Measurements from ENCODE around the gene DNAJC3. TPM values are rescaled to one million over a fixed set of nuclear protein-coding genes. Genes with fewer than 3 reads are reported as not detected.
A peak's percentile ranks its signal among the peaks of the same experiment; 100 is the strongest.

Gene DNAJC3
- total and polyA plus RNA-seq, 2 experiments from 2014 or later = 19.5 to 27.5 TPM

DNA sequence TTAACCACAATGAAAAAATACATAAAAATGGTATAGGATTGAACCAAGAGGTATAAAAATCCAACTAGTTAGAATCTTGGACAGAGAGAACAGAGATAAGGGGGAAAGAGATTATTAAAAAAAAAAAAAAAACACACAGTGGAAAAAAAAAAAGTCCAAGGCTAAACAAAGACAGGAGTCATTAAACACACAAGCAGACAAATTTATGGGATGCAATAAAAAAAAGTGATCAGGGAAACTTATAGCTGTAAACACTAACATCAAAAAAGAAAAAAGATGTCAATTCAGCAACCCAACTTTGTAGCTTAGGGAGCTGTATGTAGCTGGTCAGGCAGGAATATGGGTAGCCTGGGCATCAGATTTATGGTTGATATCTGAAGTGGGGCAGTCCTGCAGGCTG is 129.0 kb downstream of the DNAJC3 start (continued):
- TF ChIP-seq EZH2phosphoT487 (IDR thresholded peaks at IDR 0.05; ENCODE audit: unreplicated experiment) (no peak), STAT1 (IDR thresholded peaks at IDR 0.05; ENCODE audit: unreplicated experiment) (no peak), POLR2AphosphoS5 (IDR thresholded peaks at IDR 0.05; ENCODE audit: low read depth) (no peak), NANOG (IDR thresholded peaks at IDR 0.05; ENCODE audit: borderline replicate concordance) (no peak), ZNF331 (CRISPR knock-in tag; IDR thresholded peaks at IDR 0.05; ENCODE audit: low read depth) (no peak)
- TF ChIP-seq, protein P1, sequence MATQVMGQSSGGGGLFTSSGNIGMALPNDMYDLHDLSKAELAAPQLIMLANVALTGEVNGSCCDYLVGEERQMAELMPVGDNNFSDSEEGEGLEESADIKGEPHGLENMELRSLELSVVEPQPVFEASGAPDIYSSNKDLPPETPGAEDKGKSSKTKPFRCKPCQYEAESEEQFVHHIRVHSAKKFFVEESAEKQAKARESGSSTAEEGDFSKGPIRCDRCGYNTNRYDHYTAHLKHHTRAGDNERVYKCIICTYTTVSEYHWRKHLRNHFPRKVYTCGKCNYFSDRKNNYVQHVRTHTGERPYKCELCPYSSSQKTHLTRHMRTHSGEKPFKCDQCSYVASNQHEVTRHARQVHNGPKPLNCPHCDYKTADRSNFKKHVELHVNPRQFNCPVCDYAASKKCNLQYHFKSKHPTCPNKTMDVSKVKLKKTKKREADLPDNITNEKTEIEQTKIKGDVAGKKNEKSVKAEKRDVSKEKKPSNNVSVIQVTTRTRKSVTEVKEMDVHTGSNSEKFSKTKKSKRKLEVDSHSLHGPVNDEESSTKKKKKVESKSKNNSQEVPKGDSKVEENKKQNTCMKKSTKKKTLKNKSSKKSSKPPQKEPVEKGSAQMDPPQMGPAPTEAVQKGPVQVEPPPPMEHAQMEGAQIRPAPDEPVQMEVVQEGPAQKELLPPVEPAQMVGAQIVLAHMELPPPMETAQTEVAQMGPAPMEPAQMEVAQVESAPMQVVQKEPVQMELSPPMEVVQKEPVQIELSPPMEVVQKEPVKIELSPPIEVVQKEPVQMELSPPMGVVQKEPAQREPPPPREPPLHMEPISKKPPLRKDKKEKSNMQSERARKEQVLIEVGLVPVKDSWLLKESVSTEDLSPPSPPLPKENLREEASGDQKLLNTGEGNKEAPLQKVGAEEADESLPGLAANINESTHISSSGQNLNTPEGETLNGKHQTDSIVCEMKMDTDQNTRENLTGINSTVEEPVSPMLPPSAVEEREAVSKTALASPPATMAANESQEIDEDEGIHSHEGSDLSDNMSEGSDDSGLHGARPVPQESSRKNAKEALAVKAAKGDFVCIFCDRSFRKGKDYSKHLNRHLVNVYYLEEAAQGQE (IDR thresholded peaks at IDR 0.05; ENCODE audit: unreplicated experiment) = no peak
- TF ChIP-seq, protein P2, sequence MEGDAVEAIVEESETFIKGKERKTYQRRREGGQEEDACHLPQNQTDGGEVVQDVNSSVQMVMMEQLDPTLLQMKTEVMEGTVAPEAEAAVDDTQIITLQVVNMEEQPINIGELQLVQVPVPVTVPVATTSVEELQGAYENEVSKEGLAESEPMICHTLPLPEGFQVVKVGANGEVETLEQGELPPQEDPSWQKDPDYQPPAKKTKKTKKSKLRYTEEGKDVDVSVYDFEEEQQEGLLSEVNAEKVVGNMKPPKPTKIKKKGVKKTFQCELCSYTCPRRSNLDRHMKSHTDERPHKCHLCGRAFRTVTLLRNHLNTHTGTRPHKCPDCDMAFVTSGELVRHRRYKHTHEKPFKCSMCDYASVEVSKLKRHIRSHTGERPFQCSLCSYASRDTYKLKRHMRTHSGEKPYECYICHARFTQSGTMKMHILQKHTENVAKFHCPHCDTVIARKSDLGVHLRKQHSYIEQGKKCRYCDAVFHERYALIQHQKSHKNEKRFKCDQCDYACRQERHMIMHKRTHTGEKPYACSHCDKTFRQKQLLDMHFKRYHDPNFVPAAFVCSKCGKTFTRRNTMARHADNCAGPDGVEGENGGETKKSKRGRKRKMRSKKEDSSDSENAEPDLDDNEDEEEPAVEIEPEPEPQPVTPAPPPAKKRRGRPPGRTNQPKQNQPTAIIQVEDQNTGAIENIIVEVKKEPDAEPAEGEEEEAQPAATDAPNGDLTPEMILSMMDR (conservative IDR thresholded peaks at IDR 0.05; ENCODE audit: low read depth in 2 of 2) = no peak

DNA sequence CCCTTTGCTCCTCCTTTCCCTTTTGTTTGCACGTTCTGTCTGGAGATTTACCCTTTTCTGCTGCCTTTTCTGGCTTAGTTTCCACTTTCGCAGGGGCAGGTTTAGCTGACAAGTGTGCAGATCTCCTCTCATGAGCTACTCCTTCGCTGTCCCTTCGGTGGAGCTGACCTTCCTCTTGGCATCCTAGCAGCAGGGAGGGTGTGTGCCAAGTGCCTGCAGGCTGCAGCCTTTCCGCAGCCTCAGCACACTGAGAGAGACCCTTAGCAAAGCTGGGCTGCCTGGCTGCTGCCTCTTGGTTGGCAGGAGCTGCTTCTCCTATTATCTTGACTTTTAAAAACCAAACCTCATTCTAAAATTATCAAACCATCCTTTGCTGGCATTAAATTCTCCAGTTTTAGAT is 132.5 kb downstream of the DNAJC3 start:
- Mint-ChIP-seq H3K36me3 (ENCODE audit: low read depth) (peaks cover 38% of the 10 kb centered on the region), H3K4me1 (no peaks in the 10 kb centered on the region), H3K9me3 (peaks cover 18% of the 10 kb centered on the region), H3K27me3 (ENCODE audit: insufficient read depth, low read depth, poor library complexity) (no peaks in the 10 kb centered on the region), H3K4me3 (no peak overlapping the region), H3K27ac (no peak overlapping the region)
- H3K4me2 ChIP-seq = no peak overlapping the region
- no peaks in the 10 kb centered on the region for H3K27me3 ChIP-seq (ENCODE audit: insufficient read depth)
- peaks cover 5% of the 10 kb centered on the region; the same call in 1 of the 2 replicates for H3K36me3 ChIP-seq (ENCODE audit: insufficient read depth)
- no peaks in the 10 kb centered on the region for H3F3A ChIP-seq (replicated peaks; ENCODE audit: low read depth)
- no peaks in the 10 kb centered on the region for H3K4me1 ChIP-seq (ENCODE audit: insufficient read depth)
- no peaks in the 10 kb centered on the region for H3K79me2 ChIP-seq (replicated peaks; ENCODE audit: insufficient read depth)
- no peak overlapping the region for H2AFZ ChIP-seq
- ATAC-seq (peak; percentile 64), DNase-seq (ENCODE audit: low spot score) (no peak)
- H3K9me2 ChIP-seq (ENCODE audit: insufficient read depth) = no peaks in the 10 kb centered on the region
- H3K27ac ChIP-seq (ENCODE audit: low read depth) = no peak overlapping the region
- H3K4me3 ChIP-seq = no peak overlapping the region
- no peaks in the 10 kb centered on the region for H4K20me1 ChIP-seq (replicated peaks; ENCODE audit: insufficient read depth)
- TF ChIP-seq EZH2 (IDR thresholded peaks at IDR 0.05; ENCODE audit: low read depth, unreplicated experiment) (no peak), CREB1 (CRISPR knock-in tag; IDR thresholded peaks at IDR 0.05; ENCODE audit: low read depth) (no peak), JUNB (IDR thresholded peaks at IDR 0.05; ENCODE audit: unreplicated experiment) (no peak), ZNF114 (CRISPR knock-in tag; IDR thresholded peaks at IDR 0.05) (no peak), ZNF331 (CRISPR knock-in tag; IDR thresholded peaks at IDR 0.05; ENCODE audit: low read depth) (no peak), POLR2AphosphoS5 (IDR thresholded peaks at IDR 0.05; ENCODE audit: low read depth) (no peak), STAT1 (IDR thresholded peaks at IDR 0.05; ENCODE audit: unreplicated experiment) (no peak)
- TF ChIP-seq, protein P2 (conservative IDR thresholded peaks at IDR 0.05; ENCODE audit: low read depth in 2 of 2) = no peak
- TF ChIP-seq, protein P3, sequence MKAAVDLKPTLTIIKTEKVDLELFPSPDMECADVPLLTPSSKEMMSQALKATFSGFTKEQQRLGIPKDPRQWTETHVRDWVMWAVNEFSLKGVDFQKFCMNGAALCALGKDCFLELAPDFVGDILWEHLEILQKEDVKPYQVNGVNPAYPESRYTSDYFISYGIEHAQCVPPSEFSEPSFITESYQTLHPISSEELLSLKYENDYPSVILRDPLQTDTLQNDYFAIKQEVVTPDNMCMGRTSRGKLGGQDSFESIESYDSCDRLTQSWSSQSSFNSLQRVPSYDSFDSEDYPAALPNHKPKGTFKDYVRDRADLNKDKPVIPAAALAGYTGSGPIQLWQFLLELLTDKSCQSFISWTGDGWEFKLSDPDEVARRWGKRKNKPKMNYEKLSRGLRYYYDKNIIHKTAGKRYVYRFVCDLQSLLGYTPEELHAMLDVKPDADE (IDR thresholded peaks at IDR 0.05) = no peak

Measured in GM23338 (cell line).